ENCODE data around the gene RNF208. TPM values are rescaled to one million over a fixed set of nuclear protein-coding genes. Genes with fewer than 3 reads are reported as not detected.

Gene RNF208
- total and polyA plus RNA-seq, 9 of the 15 experiments (the other 6 are each of a cell fraction or from before 2014, with no cell fraction given), result 0.15 to 6.9 (median 0.50) TPM; not detected in 2

DNA sequence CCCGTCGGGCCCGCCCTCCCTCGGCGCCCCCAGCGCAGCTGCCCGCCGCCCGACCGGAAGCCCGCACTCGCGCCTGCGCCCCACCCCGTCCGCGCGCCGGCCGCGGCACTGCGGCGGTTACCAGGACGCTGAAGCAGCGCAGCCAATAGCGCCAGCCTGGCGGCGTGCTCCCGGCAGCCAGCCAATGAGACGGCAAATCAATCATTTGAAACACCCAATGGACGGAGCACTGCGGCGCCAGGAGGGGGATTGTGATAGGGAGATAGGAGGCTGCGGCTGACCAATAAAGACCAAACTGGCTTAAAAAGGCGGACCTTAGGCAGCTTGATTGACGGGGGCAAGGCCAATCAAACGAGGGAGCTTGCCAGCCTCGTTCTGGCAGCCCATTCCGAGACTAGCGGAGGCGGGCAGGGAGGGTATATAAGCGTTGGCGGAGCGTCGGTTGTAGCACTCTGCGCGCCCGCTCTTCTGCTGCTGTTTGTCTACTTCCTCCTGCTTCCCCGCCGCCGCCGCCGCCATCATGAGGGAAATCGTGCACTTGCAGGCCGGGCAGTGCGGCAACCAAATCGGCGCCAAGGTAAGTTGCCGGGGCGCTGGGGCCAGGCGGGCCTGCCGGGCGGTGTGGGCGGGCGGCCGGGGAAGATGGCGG is 18.9 kb upstream of the RNF208 start, which contains the start of gene TUBB4B:
TUBB4B (plus strand) TSS at position 447 of the 649 bp plus-strand sequence; CDS start at position 521, 74 bp downstream.
- intact Hi-C loops (cut with micrococcal nuclease), result loop anchor here (1.0 to 10.0 kb wide), 4 partner anchors 14 to 456 kb away; partner anchors contain the start of genes NELFB, NRARP and TOR4A
- Histone ChIP-seq H4K20me1 (replicated peaks; ENCODE audit: control insufficient read depth, insufficient read depth, low read length) (peaks cover 30% of the 10 kb centered on the region), H3K4me2 (ENCODE audit: insufficient read depth, low read length) (peak within 1 kb of the TSS; percentile 95), H3K27ac (ENCODE audit: extremely low read depth, low read depth, low read length) (peak within 1 kb of the TSS; percentile 98), H3K4me3 (peak within 1 kb of the TSS; percentile 96), H3K4me1 (replicated peaks in 1 of 2; ENCODE audit: control insufficient read depth in 2 of 2, insufficient read depth in 2 of 2, low read length in 2 of 2) (peaks cover 33 to 91% of the 10 kb centered on the region in 2 experiments), H3K36me3 (ENCODE audit: control insufficient read depth, insufficient read depth, low read length) (peaks cover 30% of the 10 kb centered on the region), H3K9ac (ENCODE audit: insufficient read depth in 1 of 2, low read depth in 2 of 2, low read length in 2 of 2) (peak within 1 kb of the TSS; percentile 88 to 100), H2AFZ (ENCODE audit: low read depth, low read length) (peak within 1 kb of the TSS; percentile 85), H3K9me3 (replicated peaks; ENCODE audit: control insufficient read depth, insufficient read depth, low read depth, low read length) (no peaks in the 10 kb centered on the region), H3K9me1 (ENCODE audit: control insufficient read depth, insufficient read depth, low read length) (peaks cover 4% of the 10 kb centered on the region), H3K79me2 (ENCODE audit: control insufficient read depth, insufficient read depth, low read length) (peaks cover 57% of the 10 kb centered on the region), H3K27me3 (ENCODE audit: control insufficient read depth in 2 of 2, insufficient read depth in 2 of 2, low read length in 2 of 2) (no peaks in the 10 kb centered on the region)
- DNase-seq (ENCODE audit: extremely low read depth in 1 of 4, low spot score in 3 of 4) (peak; percentile 88 to 100 (median 94)), ATAC-seq (peak; percentile 80), FAIRE-seq (peak; percentile 100)
- BruUV-seq (replicated peaks), result no TSS peak
- in situ Hi-C loops (cut with MboI), result loop anchor here (25.0 kb wide), 1 partner anchor 454 kb away; the partner anchor contains the start of genes CCDC183 and TMEM141
- WGBS (ENCODE audit: insufficient coverage, low coverage, missing lambda C conversion rate), result 0% methylated on average over 45 of the region's 67 CpGs
- ChIA-PET POLR2A (interaction anchor here (0.6 to 6.5 kb wide), 46 partner anchors 9 to 488 kb away, joined by 3 to 221 read pairs (median 4); partner anchors contain the start of genes ANAPC2, DPP7, MAN1B1 and NELFB), CTCF (ENCODE audit: low intra/inter-chr PET ratio) (no interaction called here)
- TF ChIP-seq NFATC3 (IDR thresholded peaks at IDR 0.05), result no peak
- TF ChIP-seq PHF21A (IDR thresholded peaks at IDR 0.05; ENCODE audit: borderline replicate concordance, low read depth), result no peak
- TF ChIP-seq POU5F1 (IDR thresholded peaks at IDR 0.05; ENCODE audit: borderline replicate concordance, low read depth, low read length, partially characterized antibody), result no peak
- peak; percentile 39; the same call in 1 of the 2 replicates for TF ChIP-seq NFRKB (IDR thresholded peaks at IDR 0.05; ENCODE audit: low read depth)
- TF ChIP-seq, protein P1, sequence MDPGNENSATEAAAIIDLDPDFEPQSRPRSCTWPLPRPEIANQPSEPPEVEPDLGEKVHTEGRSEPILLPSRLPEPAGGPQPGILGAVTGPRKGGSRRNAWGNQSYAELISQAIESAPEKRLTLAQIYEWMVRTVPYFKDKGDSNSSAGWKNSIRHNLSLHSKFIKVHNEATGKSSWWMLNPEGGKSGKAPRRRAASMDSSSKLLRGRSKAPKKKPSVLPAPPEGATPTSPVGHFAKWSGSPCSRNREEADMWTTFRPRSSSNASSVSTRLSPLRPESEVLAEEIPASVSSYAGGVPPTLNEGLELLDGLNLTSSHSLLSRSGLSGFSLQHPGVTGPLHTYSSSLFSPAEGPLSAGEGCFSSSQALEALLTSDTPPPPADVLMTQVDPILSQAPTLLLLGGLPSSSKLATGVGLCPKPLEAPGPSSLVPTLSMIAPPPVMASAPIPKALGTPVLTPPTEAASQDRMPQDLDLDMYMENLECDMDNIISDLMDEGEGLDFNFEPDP (CRISPR knock-in tag; IDR thresholded peaks at IDR 0.05), result peak; percentile 64; the same call in 1 of the 2 replicates
- no peak for TF ChIP-seq ZNF76 (CRISPR knock-in tag; IDR thresholded peaks at IDR 0.05; ENCODE audit: borderline replicate concordance)
- TF ChIP-seq, protein P2, sequence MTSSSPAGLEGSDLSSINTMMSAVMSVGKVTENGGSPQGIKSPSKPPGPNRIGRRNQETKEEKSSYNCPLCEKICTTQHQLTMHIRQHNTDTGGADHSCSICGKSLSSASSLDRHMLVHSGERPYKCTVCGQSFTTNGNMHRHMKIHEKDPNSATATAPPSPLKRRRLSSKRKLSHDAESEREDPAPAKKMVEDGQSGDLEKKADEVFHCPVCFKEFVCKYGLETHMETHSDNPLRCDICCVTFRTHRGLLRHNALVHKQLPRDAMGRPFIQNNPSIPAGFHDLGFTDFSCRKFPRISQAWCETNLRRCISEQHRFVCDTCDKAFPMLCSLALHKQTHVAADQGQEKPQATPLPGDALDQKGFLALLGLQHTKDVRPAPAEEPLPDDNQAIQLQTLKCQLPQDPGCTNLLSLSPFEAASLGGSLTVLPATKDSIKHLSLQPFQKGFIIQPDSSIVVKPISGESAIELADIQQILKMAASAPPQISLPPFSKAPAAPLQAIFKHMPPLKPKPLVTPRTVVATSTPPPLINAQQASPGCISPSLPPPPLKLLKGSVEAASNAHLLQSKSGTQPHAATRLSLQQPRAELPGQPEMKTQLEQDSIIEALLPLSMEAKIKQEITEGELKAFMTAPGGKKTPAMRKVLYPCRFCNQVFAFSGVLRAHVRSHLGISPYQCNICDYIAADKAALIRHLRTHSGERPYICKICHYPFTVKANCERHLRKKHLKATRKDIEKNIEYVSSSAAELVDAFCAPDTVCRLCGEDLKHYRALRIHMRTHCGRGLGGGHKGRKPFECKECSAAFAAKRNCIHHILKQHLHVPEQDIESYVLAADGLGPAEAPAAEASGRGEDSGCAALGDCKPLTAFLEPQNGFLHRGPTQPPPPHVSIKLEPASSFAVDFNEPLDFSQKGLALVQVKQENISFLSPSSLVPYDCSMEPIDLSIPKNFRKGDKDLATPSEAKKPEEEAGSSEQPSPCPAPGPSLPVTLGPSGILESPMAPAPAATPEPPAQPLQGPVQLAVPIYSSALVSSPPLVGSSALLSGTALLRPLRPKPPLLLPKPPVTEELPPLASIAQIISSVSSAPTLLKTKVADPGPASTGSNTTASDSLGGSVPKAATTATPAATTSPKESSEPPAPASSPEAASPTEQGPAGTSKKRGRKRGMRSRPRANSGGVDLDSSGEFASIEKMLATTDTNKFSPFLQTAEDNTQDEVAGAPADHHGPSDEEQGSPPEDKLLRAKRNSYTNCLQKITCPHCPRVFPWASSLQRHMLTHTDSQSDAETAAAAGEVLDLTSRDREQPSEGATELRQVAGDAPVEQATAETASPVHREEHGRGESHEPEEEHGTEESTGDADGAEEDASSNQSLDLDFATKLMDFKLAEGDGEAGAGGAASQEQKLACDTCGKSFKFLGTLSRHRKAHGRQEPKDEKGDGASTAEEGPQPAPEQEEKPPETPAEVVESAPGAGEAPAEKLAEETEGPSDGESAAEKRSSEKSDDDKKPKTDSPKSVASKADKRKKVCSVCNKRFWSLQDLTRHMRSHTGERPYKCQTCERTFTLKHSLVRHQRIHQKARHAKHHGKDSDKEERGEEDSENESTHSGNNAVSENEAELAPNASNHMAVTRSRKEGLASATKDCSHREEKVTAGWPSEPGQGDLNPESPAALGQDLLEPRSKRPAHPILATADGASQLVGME (CRISPR knock-in tag; IDR thresholded peaks at IDR 0.05), result no peak
- TF ChIP-seq ERF (CRISPR knock-in tag; IDR thresholded peaks at IDR 0.05), result peak; percentile 88
- TF ChIP-seq JUND (IDR thresholded peaks at IDR 0.05; ENCODE audit: borderline replicate concordance, low read depth, low read length), result no peak
- TF ChIP-seq JUND (tag; IDR thresholded peaks at IDR 0.05; ENCODE audit: borderline replicate concordance, low read depth, low read length), result peak; percentile 43; the same call in 1 of the 3 replicates
- no peak for TF ChIP-seq RHOXF2B (CRISPR knock-in tag; conservative IDR thresholded peaks at IDR 0.05)
- TF ChIP-seq HDAC3 (IDR thresholded peaks at IDR 0.05; ENCODE audit: borderline replicate concordance, partially characterized antibody), result no peak
- TF ChIP-seq PPARD (CRISPR knock-in tag; IDR thresholded peaks at IDR 0.05), result no peak
- TF ChIP-seq BRCA1 (IDR thresholded peaks at IDR 0.05), result no peak
- TF ChIP-seq BRCA1 (CRISPR knock-in tag; IDR thresholded peaks at IDR 0.05), result no peak

All from K562 (cell line).